Parietal lobe (tissue), 1 donor: Measurements from ENCODE around the gene CDH24. TPM values are rescaled to one million over a fixed set of nuclear protein-coding genes. Genes with fewer than 3 reads are reported as not detected.

Source experiments
- total RNA-seq: library from RNA; depleted of rRNA; stranded (reverse); fragments of >200 nt; gene quantifications from one replicate; pipeline ENCODE4 v1.2.3, GENCODE V29; 2014

The CDH24 gene, protein sequence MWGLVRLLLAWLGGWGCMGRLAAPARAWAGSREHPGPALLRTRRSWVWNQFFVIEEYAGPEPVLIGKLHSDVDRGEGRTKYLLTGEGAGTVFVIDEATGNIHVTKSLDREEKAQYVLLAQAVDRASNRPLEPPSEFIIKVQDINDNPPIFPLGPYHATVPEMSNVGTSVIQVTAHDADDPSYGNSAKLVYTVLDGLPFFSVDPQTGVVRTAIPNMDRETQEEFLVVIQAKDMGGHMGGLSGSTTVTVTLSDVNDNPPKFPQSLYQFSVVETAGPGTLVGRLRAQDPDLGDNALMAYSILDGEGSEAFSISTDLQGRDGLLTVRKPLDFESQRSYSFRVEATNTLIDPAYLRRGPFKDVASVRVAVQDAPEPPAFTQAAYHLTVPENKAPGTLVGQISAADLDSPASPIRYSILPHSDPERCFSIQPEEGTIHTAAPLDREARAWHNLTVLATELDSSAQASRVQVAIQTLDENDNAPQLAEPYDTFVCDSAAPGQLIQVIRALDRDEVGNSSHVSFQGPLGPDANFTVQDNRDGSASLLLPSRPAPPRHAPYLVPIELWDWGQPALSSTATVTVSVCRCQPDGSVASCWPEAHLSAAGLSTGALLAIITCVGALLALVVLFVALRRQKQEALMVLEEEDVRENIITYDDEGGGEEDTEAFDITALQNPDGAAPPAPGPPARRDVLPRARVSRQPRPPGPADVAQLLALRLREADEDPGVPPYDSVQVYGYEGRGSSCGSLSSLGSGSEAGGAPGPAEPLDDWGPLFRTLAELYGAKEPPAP
- 22.5 TPM for total RNA-seq

DNA sequence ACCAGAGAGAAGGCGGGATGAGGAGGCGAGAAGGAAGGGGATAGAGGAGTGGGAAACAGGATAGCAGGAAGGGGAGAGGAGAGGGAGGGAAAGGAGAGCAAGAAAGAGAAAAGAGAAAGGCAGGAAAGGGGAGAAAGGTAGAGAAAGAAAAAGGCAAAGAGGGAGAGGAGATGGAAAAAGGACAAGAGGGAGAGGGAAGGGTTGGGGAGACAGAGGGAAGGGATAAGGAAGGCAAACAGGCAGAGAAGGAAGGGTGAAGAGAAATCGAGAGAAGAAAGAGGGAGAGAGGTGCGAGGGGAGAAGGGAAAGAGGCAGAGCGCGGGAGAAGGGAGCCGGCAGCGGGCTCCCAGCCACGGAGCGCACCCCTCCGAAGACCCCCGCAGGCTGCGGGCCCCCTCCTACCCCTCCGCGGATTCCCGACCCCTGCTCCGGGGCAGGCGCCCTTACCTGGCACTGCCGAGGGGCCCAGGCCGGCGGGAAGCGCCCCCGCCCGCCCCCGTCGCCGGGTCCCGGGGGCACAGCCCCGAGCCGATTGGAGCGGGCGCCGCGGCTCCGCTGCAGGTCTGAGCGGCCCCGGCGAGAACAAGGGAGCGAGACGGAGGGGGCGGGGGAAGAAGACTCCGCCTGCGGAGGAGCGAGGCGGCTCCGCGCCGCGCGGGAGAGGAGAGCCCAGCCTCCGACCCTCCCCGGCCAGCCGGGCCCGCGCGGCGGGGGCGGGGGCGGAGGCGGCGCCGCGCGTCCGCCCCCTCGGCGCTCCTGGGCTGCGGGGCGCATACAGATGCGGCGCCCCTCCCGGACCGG, at the start of gene CDH24:
Gene CDH24 (minus strand): TSS at position 565 of the 801 bp plus-strand sequence. CDS start 1,787 bp downstream, outside the sequence.

DNA sequence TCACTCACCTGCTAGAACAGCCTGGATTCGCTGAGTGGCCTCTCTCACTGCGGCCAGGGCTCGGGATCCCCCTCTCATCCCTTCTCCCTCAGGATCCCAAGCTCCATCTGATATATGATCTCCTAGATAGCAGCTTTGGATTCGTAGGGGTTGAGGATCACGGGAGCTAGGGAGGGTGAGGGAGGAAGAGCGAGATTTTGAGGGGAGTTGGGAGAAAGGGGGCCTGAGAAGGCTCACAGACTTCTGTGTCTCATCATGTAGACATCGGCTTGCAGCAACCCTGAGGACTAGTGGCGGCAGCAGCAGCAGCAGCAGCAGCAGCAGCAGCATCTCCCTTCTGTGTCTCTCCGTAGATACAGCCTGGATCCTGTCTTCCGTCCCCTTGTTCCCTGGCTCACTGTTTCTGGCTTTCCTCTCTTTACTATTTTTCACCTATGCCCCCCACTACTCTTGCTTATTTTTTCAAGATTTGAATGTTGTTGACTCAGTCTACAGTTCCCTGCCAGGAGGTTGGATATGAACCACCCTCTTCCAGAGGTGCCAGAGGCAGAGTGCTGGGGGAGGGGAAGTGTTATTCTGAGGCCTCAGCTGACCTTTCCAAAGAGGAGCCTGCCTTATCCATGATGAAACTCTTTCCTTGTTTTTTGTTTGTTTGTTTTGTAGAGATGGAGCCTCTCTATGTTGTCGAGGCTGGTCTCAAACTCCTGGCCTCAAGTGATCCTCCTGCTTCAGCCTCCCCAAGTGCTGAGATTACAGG, 47.4 kb upstream of the CDH24 start, which contains the start of gene CIROP:
Gene CIROP (minus strand): TSS at position 399 of the 757 bp plus-strand sequence. CDS start 69 bp downstream, at position 330.

DNA sequence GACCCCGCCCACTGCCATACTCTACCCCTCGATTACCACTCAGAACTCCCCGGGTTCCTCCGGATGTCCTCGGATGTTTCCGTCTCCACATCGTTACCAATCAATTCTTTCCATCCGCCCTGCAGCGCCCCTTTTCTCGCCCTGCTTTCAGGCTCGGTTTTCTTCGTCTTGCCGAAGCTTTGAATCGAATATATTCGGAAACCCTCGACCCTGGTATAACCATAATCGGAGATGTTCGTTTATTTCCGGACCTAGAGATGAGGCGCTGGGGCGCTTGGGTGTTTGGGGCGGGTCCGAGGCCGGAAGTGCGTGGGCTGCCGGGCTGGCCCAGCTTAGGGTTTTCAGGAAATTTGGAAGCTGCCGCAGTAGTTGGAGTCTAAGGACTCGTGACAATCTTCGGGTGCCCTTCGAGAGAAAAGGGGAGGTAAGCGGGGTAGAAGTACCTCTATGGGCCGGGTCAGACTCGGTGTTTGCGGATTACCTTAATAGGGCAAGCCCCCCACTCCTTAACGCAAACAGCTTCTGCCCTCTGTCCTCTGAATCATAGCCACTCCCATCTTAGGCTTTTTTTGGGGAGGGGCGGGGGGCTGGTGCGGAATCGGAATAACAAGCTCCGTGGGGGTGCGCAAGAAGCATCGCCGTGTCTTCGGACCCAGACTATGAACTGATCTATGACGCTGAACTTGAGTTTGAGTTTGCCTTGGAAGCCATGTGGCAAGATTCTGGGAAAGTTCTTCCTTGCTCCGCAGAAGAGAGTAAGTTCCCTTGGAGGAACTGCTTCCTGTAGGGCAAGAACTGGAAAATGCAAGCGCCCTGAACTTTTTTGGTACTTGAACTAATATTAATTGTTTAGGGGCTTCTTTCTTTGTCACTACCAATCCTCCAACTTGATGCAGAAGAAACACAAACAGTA, 38.1 kb upstream of the CDH24 start, which contains the start of gene C14orf119:
Gene C14orf119 (plus strand): TSS at position 310 of the 913 bp plus-strand sequence. CDS start 2,154 bp downstream, outside the sequence.

DNA sequence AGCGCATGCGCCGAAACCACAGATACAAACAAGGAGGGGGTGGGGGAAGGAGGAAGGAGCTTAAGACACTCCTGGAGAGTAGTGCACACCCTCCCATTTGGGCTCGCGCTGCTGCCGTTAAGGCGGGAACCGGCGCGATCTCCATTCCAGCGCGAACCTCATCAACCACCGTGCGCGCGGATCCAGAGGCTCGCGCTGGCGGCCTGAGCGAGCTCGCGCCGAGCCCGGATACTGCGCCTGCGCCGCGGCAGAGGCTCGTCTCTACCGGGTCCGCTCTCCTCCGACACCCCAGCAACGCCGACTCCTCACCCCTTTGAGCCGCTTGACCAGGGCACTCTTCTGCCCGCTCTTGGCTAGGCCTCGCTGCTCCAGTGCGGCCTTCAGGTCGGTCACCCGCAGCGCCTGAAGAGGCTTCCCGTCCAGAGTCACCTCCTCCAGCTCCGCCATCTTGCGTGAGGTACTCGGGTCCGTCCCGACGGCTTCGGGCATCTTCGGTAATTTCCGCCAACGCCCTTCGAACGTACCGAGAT, 37.4 kb upstream of the CDH24 start, which contains the start of gene ACIN1:
Gene ACIN1 (minus strand): TSS at position 471 of the 530 bp plus-strand sequence. CDS start 24 bp downstream, at position 447.

DNA sequence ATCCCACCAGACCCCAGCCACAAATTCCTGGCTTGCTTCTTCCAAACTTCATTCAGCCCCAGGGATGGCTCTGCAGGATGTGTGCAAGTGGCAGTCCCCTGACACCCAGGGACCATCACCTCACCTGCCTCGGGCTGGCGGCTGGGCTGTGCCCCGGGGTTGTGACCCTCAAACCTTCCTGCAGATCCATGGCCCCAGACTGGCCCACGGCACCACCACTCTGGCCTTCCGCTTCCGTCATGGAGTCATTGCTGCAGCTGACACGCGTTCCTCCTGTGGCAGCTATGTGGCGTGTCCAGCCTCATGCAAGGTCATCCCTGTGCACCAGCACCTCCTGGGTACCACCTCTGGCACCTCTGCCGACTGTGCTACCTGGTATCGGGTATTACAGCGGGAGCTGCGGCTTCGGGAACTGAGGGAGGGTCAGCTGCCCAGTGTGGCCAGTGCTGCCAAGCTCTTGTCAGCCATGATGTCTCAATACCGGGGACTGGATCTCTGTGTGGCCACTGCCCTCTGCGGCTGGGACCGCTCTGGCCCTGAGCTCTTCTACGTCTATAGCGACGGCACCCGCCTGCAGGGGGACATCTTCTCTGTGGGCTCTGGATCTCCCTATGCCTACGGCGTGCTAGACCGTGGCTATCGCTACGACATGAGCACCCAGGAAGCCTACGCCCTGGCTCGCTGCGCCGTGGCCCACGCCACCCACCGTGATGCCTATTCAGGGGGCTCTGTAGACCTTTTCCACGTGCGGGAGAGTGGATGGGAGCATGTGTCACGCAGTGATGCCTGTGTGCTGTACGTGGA, 15.0 kb downstream of the CDH24 start, which contains the start of gene PSMB11:
Gene PSMB11 (plus strand): TSS at position 51 of the 804 bp plus-strand sequence. CDS start 14 bp downstream, at position 65.

DNA sequence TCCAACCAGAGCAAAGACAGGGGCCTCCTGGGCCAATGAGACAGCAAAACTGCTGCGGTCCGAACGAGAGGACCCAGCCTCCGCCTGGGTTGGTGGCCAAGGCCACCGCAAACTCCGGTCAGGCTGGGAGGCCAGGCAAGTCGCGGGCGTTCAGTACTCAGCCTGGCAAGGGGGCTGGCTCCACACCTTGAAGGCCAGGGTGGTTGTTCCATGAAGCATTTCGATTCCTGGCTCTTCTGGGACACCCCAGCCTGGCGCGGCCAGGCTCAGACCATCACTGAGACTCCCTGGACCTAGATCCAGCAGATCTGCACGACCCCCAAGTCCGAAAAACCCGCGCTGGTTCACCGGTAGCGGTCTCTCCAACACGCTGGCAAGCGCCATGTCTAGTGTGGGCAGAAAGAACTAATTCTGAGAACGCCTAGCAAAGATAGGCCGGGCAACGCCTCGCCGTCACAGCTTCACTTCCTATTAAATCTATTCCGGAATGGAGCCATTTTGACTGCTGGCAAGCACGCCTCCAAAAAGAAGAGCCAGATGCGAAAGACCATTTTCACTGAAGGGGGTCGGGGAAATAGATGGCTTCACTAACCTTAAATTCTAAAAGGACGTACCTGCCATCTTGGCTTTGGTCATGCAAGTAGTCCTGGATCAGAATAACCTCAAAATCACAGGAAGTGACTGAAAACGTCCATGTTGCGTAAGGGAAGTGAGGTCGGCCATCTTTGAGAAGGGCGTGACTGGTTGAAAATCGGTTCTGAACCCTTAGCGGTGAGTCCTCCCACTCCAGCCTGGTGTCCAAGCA, 22.6 kb downstream of the CDH24 start, which contains the start of gene PSMB5:
Gene PSMB5 (minus strand): TSS at position 403 of the 805 bp plus-strand sequence. CDS start 19 bp downstream, at position 384.

DNA sequence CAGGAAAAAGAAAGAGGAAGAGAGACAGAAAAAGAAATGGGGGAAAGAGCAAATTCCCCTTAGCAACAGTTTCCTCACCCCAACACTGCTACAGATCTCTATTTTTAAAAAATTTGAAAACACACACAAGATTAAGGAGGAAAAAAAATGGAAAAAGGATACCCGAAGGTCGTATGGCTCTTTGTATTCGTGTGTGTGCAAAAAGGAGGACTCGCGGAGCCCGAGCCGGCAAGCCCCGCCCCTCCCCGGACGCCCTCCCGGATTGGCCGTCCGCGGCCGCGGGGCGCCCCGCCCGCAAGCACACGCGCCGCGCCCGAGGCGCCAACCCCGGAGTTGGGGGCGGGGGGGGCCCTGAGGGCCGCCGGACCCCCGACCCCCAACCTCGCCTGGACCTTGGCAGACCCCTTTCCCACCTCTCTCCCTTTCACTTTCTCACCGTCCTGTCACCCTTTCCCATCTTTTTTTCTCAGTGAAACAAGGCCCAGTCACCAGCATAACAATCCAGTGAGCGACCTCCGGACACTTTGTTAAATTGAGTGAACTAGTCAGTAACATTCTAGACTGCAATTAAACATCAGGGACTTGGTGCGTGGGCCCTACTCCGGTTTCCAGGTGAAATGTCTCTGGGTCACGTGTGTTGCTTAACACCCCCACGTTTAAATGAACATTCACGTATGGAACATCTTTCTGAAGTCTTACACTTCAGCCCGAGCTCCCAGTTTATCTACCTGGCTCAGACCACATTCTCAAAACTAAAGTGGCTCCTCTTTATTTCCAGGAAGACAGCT, 47.2 kb downstream of the CDH24 start, which contains the start of gene C14orf93:
Gene C14orf93 (minus strand): TSS at position 205 of the 788 bp plus-strand sequence. CDS start 11,120 bp downstream, outside the sequence.

Other genes starting within 250 kb of the CDH24 start
- 2.8 TPM for gene SLC7A7, start 242.1 kb downstream of the CDH24 start, total RNA-seq
- 18.2 TPM for gene MRPL52, start 227.6 kb downstream of the CDH24 start, total RNA-seq
- 8.5 TPM for gene MMP14, start 220.9 kb downstream of the CDH24 start, total RNA-seq
- 4.1 TPM for gene LRP10, start 185.8 kb downstream of the CDH24 start, total RNA-seq
- 1.9 TPM for gene REM2, start 174.3 kb downstream of the CDH24 start, total RNA-seq
- 66.0 TPM for gene RBM23, start 138.4 kb downstream of the CDH24 start, total RNA-seq
- gene PRMT5, start 128.1 kb downstream of the CDH24 start, total RNA-seq, result 46.6 TPM
- gene HAUS4, start 100.4 kb downstream of the CDH24 start, total RNA-seq, result 27.2 TPM
- gene AJUBA, start 75.0 kb downstream of the CDH24 start, total RNA-seq, result 4.7 TPM
- 6.3 TPM for gene C14orf93, start 47.4 kb downstream of the CDH24 start, total RNA-seq
- 127 TPM for gene PSMB5, start 22.6 kb downstream of the CDH24 start, total RNA-seq
- gene PSMB11, start 15.3 kb downstream of the CDH24 start, total RNA-seq, result not detected
- 161 TPM for gene ACIN1, start 37.6 kb upstream of the CDH24 start, total RNA-seq
- gene C14orf119, start 38.0 kb upstream of the CDH24 start, total RNA-seq, result 14.4 TPM
- gene CIROP, start 47.5 kb upstream of the CDH24 start, total RNA-seq, result not detected
- gene CEBPE, start 61.7 kb upstream of the CDH24 start, total RNA-seq, result not detected
- 5.0 TPM for gene SLC7A8, start 126.1 kb upstream of the CDH24 start, total RNA-seq
- not detected for gene RNF212B, start 180.4 kb upstream of the CDH24 start, total RNA-seq
- gene HOMEZ, start 228.6 kb upstream of the CDH24 start, total RNA-seq, result 4.1 TPM
- gene PPP1R3E, start 245.3 kb upstream of the CDH24 start, total RNA-seq, result 12.8 TPM
- gene BCL2L2, start 249.3 kb upstream of the CDH24 start, total RNA-seq, result 20.3 TPM